ENCODE data around the gene PITPNM3. TPM values are rescaled to one million over a fixed set of nuclear protein-coding genes. Genes with fewer than 3 reads are reported as not detected.

Gene PITPNM3
- total and polyA plus RNA-seq, 5 donors from 2014 or later: 0.12 to 0.20 TPM; not detected in 3

- peaks cover 7% of the 10 kb centered on the region for H3K4me1 ChIP-seq (ENCODE audit: control insufficient read depth, insufficient read depth, low read length, poor library complexity, severe bottlenecking)
- no peaks in the 10 kb centered on the region for H3K36me3 ChIP-seq (ENCODE audit: control insufficient read depth, insufficient read depth, low read length)
- peaks cover 14% of the 10 kb centered on the region for H3K27me3 ChIP-seq (ENCODE audit: control insufficient read depth, insufficient read depth, low read length)
- H3K4me1 Mint-ChIP-seq: peaks cover 0 to 17% (median 0%) of the 10 kb centered on the region in 4 donors
- H3K27me3 Mint-ChIP-seq: peaks cover 58% of the 10 kb centered on the region
- H3K27ac ChIP-seq (ENCODE audit: insufficient read depth, low read length, poor library complexity, severe bottlenecking): no peak overlapping the region
- H3K9me3 Mint-ChIP-seq: peaks cover 0 to 2% (median 0%) of the 10 kb centered on the region in 7 donors
- ATAC-seq (ENCODE audit: low read depth in 2 of 2) (no peak), DNase-seq (no peak)
- H3K4me3 Mint-ChIP-seq: peak overlapping the region; percentile 47 to 67 (median 56)
- no peak overlapping the region for H3K4me3 ChIP-seq (ENCODE audit: low read depth, low read length)
- H3K36me3 Mint-ChIP-seq: no peaks in the 10 kb centered on the region
- no peaks in the 10 kb centered on the region for H3K9me3 ChIP-seq (ENCODE audit: control insufficient read depth in 2 of 2, low read length in 2 of 2)
- no peak overlapping the region for H3K27ac Mint-ChIP-seq
Measured at GRCh38 chr17:6555331-6556120, 829 bp downstream of the PITPNM3 start.

DNA sequence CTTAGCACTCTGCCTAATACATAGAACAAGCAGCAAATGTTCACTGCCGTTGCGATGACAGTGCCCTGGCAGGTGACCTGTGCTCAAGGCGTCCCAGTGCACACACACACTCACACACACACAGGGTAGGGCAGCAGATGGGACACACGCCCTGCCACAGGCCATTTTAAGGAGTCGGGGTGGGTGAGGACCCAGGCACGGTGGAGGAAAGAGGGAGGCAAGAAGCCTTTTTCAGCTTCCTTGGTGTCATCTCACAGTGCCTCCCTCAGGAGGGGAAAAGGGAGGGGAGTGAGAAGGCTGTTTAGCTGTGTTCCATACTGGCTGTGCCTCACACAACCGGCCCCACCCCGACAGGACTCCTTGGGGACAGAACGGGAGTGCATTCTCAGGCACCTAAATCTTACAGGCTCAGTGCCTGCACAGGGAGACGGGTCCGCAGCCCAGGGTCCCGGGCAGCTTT is 1.5 kb downstream of the PITPNM3 start:
- Histone ChIP-seq H3K36me3 (ENCODE audit: control insufficient read depth, insufficient read depth, low read length) (no peaks in the 10 kb centered on the region), H3K27ac (ENCODE audit: insufficient read depth, low read length, poor library complexity, severe bottlenecking) (no peak overlapping the region), H3K27me3 (ENCODE audit: control insufficient read depth, insufficient read depth, low read length) (peaks cover 14% of the 10 kb centered on the region), H3K9me3 (ENCODE audit: control insufficient read depth in 2 of 2, low read length in 2 of 2) (no peaks in the 10 kb centered on the region), H3K4me1 (ENCODE audit: control insufficient read depth, insufficient read depth, low read length, poor library complexity, severe bottlenecking) (peaks cover 7% of the 10 kb centered on the region), H3K4me3 (ENCODE audit: low read depth, low read length) (no peak overlapping the region)
- H3K4me1 Mint-ChIP-seq: peaks cover 0 to 17% (median 0%) of the 10 kb centered on the region in 4 donors
- H3K9me3 Mint-ChIP-seq: peaks cover 0 to 1% (median 0%) of the 10 kb centered on the region in 7 donors
- no peak for DNase-seq
- H3K27ac Mint-ChIP-seq: no peak overlapping the region
- peak overlapping the region; percentile 47 to 74 (median 63) for H3K4me3 Mint-ChIP-seq
- H3K27me3 Mint-ChIP-seq: peaks cover 56% of the 10 kb centered on the region
- H3K36me3 Mint-ChIP-seq: no peaks in the 10 kb centered on the region
- ATAC-seq (ENCODE audit: low read depth in 2 of 2): no peak

DNA sequence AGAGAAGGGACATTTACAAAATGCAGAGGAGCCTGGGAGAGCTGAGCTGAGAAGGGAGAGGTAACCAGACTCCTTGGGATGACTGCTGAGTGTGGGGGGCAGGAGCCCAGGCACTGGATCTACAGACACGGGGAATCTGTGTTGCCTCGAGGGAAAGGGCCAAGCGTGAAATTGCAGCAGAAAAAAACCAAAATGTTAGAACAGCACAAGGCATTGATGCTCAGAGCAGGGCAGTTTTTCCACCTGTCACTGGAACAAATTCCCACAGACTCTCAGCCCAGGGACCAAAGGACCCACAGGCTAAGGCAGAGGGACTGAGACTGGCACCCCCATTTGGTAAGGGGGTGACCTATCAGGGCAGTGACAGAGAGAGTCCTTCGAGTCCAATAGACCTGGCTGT is 2.0 kb downstream of the PITPNM3 start:
- no peak for ATAC-seq (ENCODE audit: low read depth in 2 of 2)

GRCh38 chr17:6551869-6552531 is 4.4 kb downstream of the PITPNM3 start:
- Histone ChIP-seq H3K27ac (ENCODE audit: insufficient read depth, low read length, poor library complexity, severe bottlenecking) (no peak overlapping the region), H3K4me3 (ENCODE audit: low read depth, low read length) (no peak overlapping the region), H3K4me1 (ENCODE audit: control insufficient read depth, insufficient read depth, low read length, poor library complexity, severe bottlenecking) (peaks cover 15% of the 10 kb centered on the region), H3K27me3 (ENCODE audit: control insufficient read depth, insufficient read depth, low read length) (peaks cover 9% of the 10 kb centered on the region), H3K36me3 (ENCODE audit: control insufficient read depth, insufficient read depth, low read length) (no peaks in the 10 kb centered on the region), H3K9me3 (ENCODE audit: control insufficient read depth in 2 of 2, low read length in 2 of 2) (no peaks in the 10 kb centered on the region)
- ATAC-seq (ENCODE audit: low read depth in 2 of 2): no peak
- H3K36me3 Mint-ChIP-seq: no peaks in the 10 kb centered on the region
- H3K27ac Mint-ChIP-seq: no peak overlapping the region
- H3K4me1 Mint-ChIP-seq: peaks cover 0 to 24% (median 4%) of the 10 kb centered on the region in 4 donors
- H3K27me3 Mint-ChIP-seq: peaks cover 29% of the 10 kb centered on the region
- H3K9me3 Mint-ChIP-seq: peaks cover 0 to 1% (median 0%) of the 10 kb centered on the region in 7 donors
- no peak overlapping the region for H3K4me3 Mint-ChIP-seq
- no peak for DNase-seq

More for the DNA sequence above, 2.0 kb downstream of the PITPNM3 start:
- Histone ChIP-seq H3K36me3 (ENCODE audit: control insufficient read depth, insufficient read depth, low read length) (no peaks in the 10 kb centered on the region), H3K9me3 (ENCODE audit: control insufficient read depth in 2 of 2, low read length in 2 of 2) (no peaks in the 10 kb centered on the region), H3K4me1 (ENCODE audit: control insufficient read depth, insufficient read depth, low read length, poor library complexity, severe bottlenecking) (peaks cover 7% of the 10 kb centered on the region), H3K27me3 (ENCODE audit: control insufficient read depth, insufficient read depth, low read length) (peaks cover 14% of the 10 kb centered on the region), H3K4me3 (ENCODE audit: low read depth, low read length) (no peak overlapping the region), H3K27ac (ENCODE audit: insufficient read depth, low read length, poor library complexity, severe bottlenecking) (no peak overlapping the region)
- H3K4me3 Mint-ChIP-seq: peak overlapping the region in 2 of 4 donors; percentile 67 to 74
- H3K27ac Mint-ChIP-seq: no peak overlapping the region
- H3K4me1 Mint-ChIP-seq: peaks cover 0 to 17% (median 0%) of the 10 kb centered on the region in 4 donors
- H3K36me3 Mint-ChIP-seq: no peaks in the 10 kb centered on the region
- H3K27me3 Mint-ChIP-seq: peaks cover 52% of the 10 kb centered on the region
- no peak for DNase-seq
- peaks cover 0 to 1% (median 0%) of the 10 kb centered on the region in 7 donors for H3K9me3 Mint-ChIP-seq

GRCh38 chr17:6551356-6551755 is 5.0 kb downstream of the PITPNM3 start:
- Histone ChIP-seq H3K27me3 (ENCODE audit: control insufficient read depth, insufficient read depth, low read length) (peaks cover 9% of the 10 kb centered on the region), H3K4me1 (ENCODE audit: control insufficient read depth, insufficient read depth, low read length, poor library complexity, severe bottlenecking) (peaks cover 12% of the 10 kb centered on the region), H3K4me3 (ENCODE audit: low read depth, low read length) (no peak overlapping the region), H3K9me3 (ENCODE audit: control insufficient read depth in 2 of 2, low read length in 2 of 2) (no peaks in the 10 kb centered on the region), H3K27ac (ENCODE audit: insufficient read depth, low read length, poor library complexity, severe bottlenecking) (no peak overlapping the region), H3K36me3 (ENCODE audit: control insufficient read depth, insufficient read depth, low read length) (no peaks in the 10 kb centered on the region)
- H3K27me3 Mint-ChIP-seq: peaks cover 24% of the 10 kb centered on the region
- H3K27ac Mint-ChIP-seq: no peak overlapping the region
- peaks cover 0 to 21% (median 4%) of the 10 kb centered on the region in 4 donors for H3K4me1 Mint-ChIP-seq
- H3K9me3 Mint-ChIP-seq: peaks cover 0 to 1% (median 0%) of the 10 kb centered on the region in 7 donors
- H3K4me3 Mint-ChIP-seq: no peak overlapping the region
- ATAC-seq (ENCODE audit: low read depth in 2 of 2) (no peak), DNase-seq (no peak)
- H3K36me3 Mint-ChIP-seq: no peaks in the 10 kb centered on the region

DNA sequence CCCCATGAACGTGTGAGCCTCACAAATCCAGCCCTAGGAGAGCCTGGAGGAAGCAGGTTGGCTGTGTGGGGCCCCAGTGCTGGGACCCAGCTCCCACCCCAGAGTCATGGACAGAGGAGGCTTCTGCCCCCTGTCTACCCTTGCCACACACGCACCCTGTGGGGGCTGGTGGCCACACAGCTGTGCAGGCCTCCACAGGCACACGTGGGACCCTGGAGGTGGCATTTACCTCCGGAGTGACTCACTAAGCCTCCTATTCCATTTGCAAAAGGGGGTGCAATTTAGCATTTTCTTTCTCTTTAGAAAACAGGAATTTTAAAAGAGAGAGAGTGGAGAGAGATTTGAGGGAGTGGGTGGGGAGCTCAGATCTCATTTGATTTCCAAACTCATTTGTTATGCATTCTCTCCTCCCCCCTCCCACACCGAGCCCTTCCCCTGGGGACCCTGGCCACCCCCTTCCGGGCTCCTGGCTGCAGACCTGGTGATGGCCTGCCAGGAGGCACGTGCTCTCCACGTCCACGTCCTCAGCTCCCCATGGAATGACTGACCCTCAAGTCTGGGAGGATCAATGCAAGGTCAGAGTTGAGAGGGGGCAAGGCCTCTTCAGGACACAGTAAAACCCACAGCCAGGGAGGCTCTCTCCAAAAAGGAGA is 6.8 kb downstream of the PITPNM3 start:
- Mint-ChIP-seq H3K9me3 (no peaks in the 10 kb centered on the region), H3K4me3 (no peak overlapping the region), H3K4me1 (peaks cover 0 to 12% (median 4%) of the 10 kb centered on the region in 4 donors), H3K27ac (peak overlapping the region in 1 of 3 donors; percentile 15), H3K36me3 (no peaks in the 10 kb centered on the region), H3K27me3 (peaks cover 17% of the 10 kb centered on the region)
- no peaks in the 10 kb centered on the region for H3K9me3 ChIP-seq (ENCODE audit: control insufficient read depth in 2 of 2, low read length in 2 of 2)
- H3K36me3 ChIP-seq (ENCODE audit: control insufficient read depth, insufficient read depth, low read length): no peaks in the 10 kb centered on the region
- H3K4me3 ChIP-seq (ENCODE audit: low read depth, low read length): no peak overlapping the region
- ATAC-seq (ENCODE audit: low read depth in 2 of 2) (no peak), DNase-seq (no peak)
- peaks cover 9% of the 10 kb centered on the region for H3K4me1 ChIP-seq (ENCODE audit: control insufficient read depth, insufficient read depth, low read length, poor library complexity, severe bottlenecking)
- H3K27me3 ChIP-seq (ENCODE audit: control insufficient read depth, insufficient read depth, low read length): peaks cover 3% of the 10 kb centered on the region
- no peak overlapping the region for H3K27ac ChIP-seq (ENCODE audit: insufficient read depth, low read length, poor library complexity, severe bottlenecking)

DNA sequence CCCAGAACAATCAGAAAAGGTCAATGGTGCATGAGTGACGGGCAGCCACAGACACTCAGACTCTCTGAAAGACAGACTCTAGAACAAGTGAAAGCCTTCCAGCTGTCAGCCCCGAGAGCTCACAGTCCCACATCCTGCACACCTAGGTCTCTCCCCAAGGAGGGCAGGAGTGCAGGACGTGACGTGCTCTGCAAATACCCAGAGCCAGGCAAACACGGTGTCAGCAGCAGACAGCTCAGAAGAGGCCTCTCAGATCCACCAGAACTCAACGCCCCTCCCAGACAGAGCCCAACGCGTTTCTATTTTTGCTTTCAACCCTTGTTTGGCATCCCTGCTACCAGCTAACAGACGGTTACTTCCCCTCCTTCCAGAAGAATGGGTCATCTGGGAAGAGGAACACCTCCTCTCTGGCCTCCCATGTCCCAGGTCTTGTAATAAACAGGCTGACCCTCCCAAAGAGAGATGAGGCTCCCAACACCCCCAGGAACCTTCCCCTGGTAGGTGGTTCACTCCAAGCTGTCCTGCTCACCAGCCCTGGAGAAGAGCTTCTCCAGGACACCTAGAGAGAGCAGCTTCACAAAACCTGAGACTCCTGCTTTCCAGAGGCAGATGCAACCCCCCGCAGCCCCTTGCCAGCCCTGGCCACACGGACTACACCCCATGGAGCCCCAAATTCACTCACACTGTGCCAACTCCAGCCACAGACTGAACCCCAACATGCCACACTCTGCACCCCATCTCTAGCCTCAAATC is 7.6 kb downstream of the PITPNM3 start:
- Histone ChIP-seq H3K4me1 (ENCODE audit: control insufficient read depth, insufficient read depth, low read length, poor library complexity, severe bottlenecking) (peaks cover 9% of the 10 kb centered on the region), H3K4me3 (ENCODE audit: low read depth, low read length) (no peak overlapping the region), H3K27me3 (ENCODE audit: control insufficient read depth, insufficient read depth, low read length) (no peaks in the 10 kb centered on the region), H3K27ac (ENCODE audit: insufficient read depth, low read length, poor library complexity, severe bottlenecking) (no peak overlapping the region), H3K36me3 (ENCODE audit: control insufficient read depth, insufficient read depth, low read length) (no peaks in the 10 kb centered on the region), H3K9me3 (ENCODE audit: control insufficient read depth in 2 of 2, low read length in 2 of 2) (no peaks in the 10 kb centered on the region)
- Mint-ChIP-seq H3K4me1 (peaks cover 0 to 12% (median 4%) of the 10 kb centered on the region in 4 donors), H3K9me3 (no peaks in the 10 kb centered on the region), H3K27ac (peak overlapping the region; percentile 15 to 81 (median 48)), H3K36me3 (no peaks in the 10 kb centered on the region), H3K27me3 (peaks cover 10% of the 10 kb centered on the region), H3K4me3 (no peak overlapping the region)
- ATAC-seq (ENCODE audit: low read depth in 2 of 2) (peak; percentile 73 to 78), DNase-seq (peak in 2 of 3 donors; percentile 5 to 74)

Data from CD4-positive, CD25-positive, alpha-beta regulatory T cell (primary cell).